Gastrocnemius medialis (tissue), 4 donors: ENCODE measurements around the gene LRRC61. TPM values are rescaled to one million over a fixed set of nuclear protein-coding genes. Genes with fewer than 3 reads are reported as not detected.

ENCODE experiments used
- ATAC-seq, 2 donors: fragments of 150-250 bp; one replicate each; pipeline ENCODE4 v1.9.1; 2016
- DNase-seq, 2 donors: peaks; one replicate each; pipeline ENCODE4 v3.0.0-alpha.2; 2019
- H3K27ac ChIP-seq, 4 donors: fragments of 200-600 bp; sonication (generic); 1 replicate in 1 of 4; 2 replicates in 3 of 4; pipeline ENCODE4 v1.5.1; 2016 to 2018; ENCODE audit warnings: mild to moderate bottlenecking in 2 of 4, moderate library complexity in 1 of 4
- H3K27me3 ChIP-seq, 3 donors: fragments of 200-600 bp; sonication (generic) in 2 of 3; 1 replicate in 1 of 3; 2 replicates in 2 of 3; pipeline versions ENCODE4 v1.5.1 to v1.6.0; 2016 to 2019; ENCODE audit warnings: mild to moderate bottlenecking in 1 of 3, moderate library complexity in 1 of 3
- H3K36me3 ChIP-seq, 2 donors: fragments of 200-600 bp; sonication (generic) in 1 of 2; one replicate each; pipeline ENCODE4 v1.5.1; 2017 to 2018
- H3K4me1 ChIP-seq, 2 donors: fragments of 200-600 bp; sonication (generic) in 1 of 2; one replicate each; pipeline ENCODE4 v1.5.1; 2016 to 2017; ENCODE audit warnings: mild to moderate bottlenecking in 2 of 2
- H3K4me3 ChIP-seq, 4 donors: fragments of 200-600 bp; sonication (generic) in 3 of 4; 1 replicate in 1 of 4; 2 replicates in 3 of 4; pipeline ENCODE4 v1.5.1; 2016 to 2019; ENCODE audit warnings: mild to moderate bottlenecking in 2 of 4
- H3K9me3 ChIP-seq, 3 donors: fragments of 200-600 bp; sonication (generic) in 2 of 3; 1 replicate in 1 of 3; 2 replicates in 2 of 3; pipeline ENCODE4 v1.5.1; 2016 to 2019
- CTCF ChIP-seq, 5 experiments: fragments of 450-650 bp in 3 of 5; fragments of 200-600 bp in 2 of 5; sonication (generic) in 2 of 5; IDR thresholded peaks in 4 of 5; conservative IDR thresholded peaks in 1 of 5; 1 replicate in 4 of 5; 2 replicates in 1 of 5; pipeline ENCODE4 v1.5.1; 2016 to 2019; ENCODE audit warnings: antibody characterized with exemption in 5 of 5, mild to moderate bottlenecking in 3 of 5, moderate library complexity in 3 of 5
- POLR2A ChIP-seq, 2 donors: fragments of 450-650 bp; IDR thresholded peaks; one replicate each; pipeline ENCODE4 v1.6.1; 2017; ENCODE audit warnings: antibody characterized with exemption in 2 of 2, mild to moderate bottlenecking in 2 of 2, moderate library complexity in 2 of 2
- in situ Hi-C, 4 donors: fragments of 200-750 bp; cut with MboI; loops; one replicate each; pipeline versions ENCODE4 v1.15.0 to v1.8.0; 2017; ENCODE audit warnings: low sequenced_read_pairs in 4 of 4
- intact Hi-C: fragments of 100-400 bp; cut with DNase I; formaldehyde crosslinking; loops from one replicate; pipeline ENCODE4 v1.15.1; 2023; ENCODE audit warnings: low total_unique reads
- total RNA-seq, 4 donors: library from RNA; depleted of rRNA; stranded (reverse); fragments of >200 nt; gene quantifications; one replicate each; pipeline versions ENCODE4 v1.1.0 to v1.2.3, GENCODE V29; 2016

LRRC61 gene
- total RNA-seq, 4 donors from 2014 or later: 0.62 to 6.8 (median 1.9) TPM

- H3K4me1 ChIP-seq: peaks cover 5 to 11% of the 10 kb centered on the region in 2 donors
- peaks cover 13 to 54% (median 39%) of the 10 kb centered on the region in 3 donors for H3K27me3 ChIP-seq
- peak overlapping the region in 3 of 4 donors; percentile 36 to 49 (median 47) for H3K4me3 ChIP-seq
- intact Hi-C loops: no loop called here
- H3K9me3 ChIP-seq: no peaks in the 10 kb centered on the region
- no peak overlapping the region for H3K27ac ChIP-seq
- ATAC-seq: no peak
- no peak for TF ChIP-seq POLR2A (IDR thresholded peaks at IDR 0.05)
- no peak for TF ChIP-seq CTCF (IDR thresholded peaks at IDR 0.05 in 4 of 5, conservative IDR thresholded peaks at IDR 0.05 in 1 of 5)
- in situ Hi-C loops: loop anchor here in 1 of 4 donors (10.0 kb wide), 1 partner anchor 53 kb away; no protein-coding TSS in a partner anchor
- H3K36me3 ChIP-seq: no peaks in the 10 kb centered on the region
- DNase-seq: no peak
Measured at GRCh38 chr7:150342121-150342408, 18.9 kb downstream of the LRRC61 start.

- peaks cover 13 to 54% (median 39%) of the 10 kb centered on the region in 3 donors for H3K27me3 ChIP-seq
- ATAC-seq (no peak), DNase-seq (no peak)
- in situ Hi-C loops: loop anchor here in 1 of 4 donors (10.0 kb wide), 1 partner anchor 52 kb away; no protein-coding TSS in a partner anchor
- no peak overlapping the region for H3K27ac ChIP-seq
- TF ChIP-seq POLR2A (IDR thresholded peaks at IDR 0.05) (no peak), CTCF (IDR thresholded peaks at IDR 0.05 in 4 of 5, conservative IDR thresholded peaks at IDR 0.05 in 1 of 5) (no peak)
- H3K4me3 ChIP-seq: no peak overlapping the region
- no peaks in the 10 kb centered on the region for H3K9me3 ChIP-seq
- no peaks in the 10 kb centered on the region for H3K36me3 ChIP-seq
- H3K4me1 ChIP-seq: peaks cover 5 to 11% of the 10 kb centered on the region in 2 donors
- intact Hi-C loops: no loop called here
Measured at GRCh38 chr7:150343225-150343624, 20.1 kb downstream of the LRRC61 start.

- TF ChIP-seq POLR2A (IDR thresholded peaks at IDR 0.05) (no peak), CTCF (IDR thresholded peaks at IDR 0.05 in 4 of 5, conservative IDR thresholded peaks at IDR 0.05 in 1 of 5) (no peak)
- H3K36me3 ChIP-seq: no peaks in the 10 kb centered on the region
- ATAC-seq (no peak), DNase-seq (no peak)
- peaks cover 13 to 54% (median 36%) of the 10 kb centered on the region in 3 donors for H3K27me3 ChIP-seq
- no peaks in the 10 kb centered on the region for H3K9me3 ChIP-seq
- in situ Hi-C loops: loop anchor here in 1 of 4 donors (10.0 kb wide), 1 partner anchor 51 kb away; no protein-coding TSS in a partner anchor
- no peak overlapping the region for H3K4me3 ChIP-seq
- intact Hi-C loops: no loop called here
- no peak overlapping the region for H3K27ac ChIP-seq
- peaks cover 5 to 11% of the 10 kb centered on the region in 2 donors for H3K4me1 ChIP-seq
Measured at GRCh38 chr7:150344299-150344698, 21.1 kb downstream of the LRRC61 start.

- no peak for DNase-seq
- ATAC-seq: no peak
- Histone ChIP-seq H3K36me3 (no peaks in the 10 kb centered on the region), H3K4me1 (peaks cover 4 to 11% of the 10 kb centered on the region in 2 donors), H3K27ac (no peak overlapping the region), H3K27me3 (peaks cover 12 to 49% (median 28%) of the 10 kb centered on the region in 3 donors), H3K4me3 (no peak overlapping the region), H3K9me3 (no peaks in the 10 kb centered on the region)
- TF ChIP-seq POLR2A (IDR thresholded peaks at IDR 0.05) (no peak), CTCF (IDR thresholded peaks at IDR 0.05 in 4 of 5, conservative IDR thresholded peaks at IDR 0.05 in 1 of 5) (no peak)
- in situ Hi-C loops: loop anchor here in 1 of 4 donors (10.0 kb wide), 1 partner anchor 50 kb away; no protein-coding TSS in a partner anchor
- intact Hi-C loops: no loop called here
Measured at GRCh38 chr7:150345012-150345411, 21.9 kb downstream of the LRRC61 start.

- Histone ChIP-seq H3K27ac (no peak overlapping the region), H3K27me3 (peaks cover 1 to 30% (median 9%) of the 10 kb centered on the region in 3 donors), H3K9me3 (no peaks in the 10 kb centered on the region), H3K4me1 (no peaks in the 10 kb centered on the region), H3K4me3 (no peak overlapping the region), H3K36me3 (no peaks in the 10 kb centered on the region)
- in situ Hi-C loops (loop anchor here in 1 of 4 donors (10.0 kb wide), 1 partner anchor 48 kb away; no protein-coding TSS in a partner anchor), intact Hi-C loops (no loop called here)
- DNase-seq: no peak
- no peak for ATAC-seq
- TF ChIP-seq POLR2A (IDR thresholded peaks at IDR 0.05) (no peak), CTCF (IDR thresholded peaks at IDR 0.05 in 4 of 5, conservative IDR thresholded peaks at IDR 0.05 in 1 of 5) (no peak)
Measured at GRCh38 chr7:150346922-150347321, 23.8 kb downstream of the LRRC61 start.
